Measurements from ENCODE around the gene AHDC1.
"Not testable (repeated sequence)": the region's sequence is repeated elsewhere in the genome, so short reads cannot be mapped to it uniquely, and the experiment has no call there.

Gene AHDC1

DNA sequence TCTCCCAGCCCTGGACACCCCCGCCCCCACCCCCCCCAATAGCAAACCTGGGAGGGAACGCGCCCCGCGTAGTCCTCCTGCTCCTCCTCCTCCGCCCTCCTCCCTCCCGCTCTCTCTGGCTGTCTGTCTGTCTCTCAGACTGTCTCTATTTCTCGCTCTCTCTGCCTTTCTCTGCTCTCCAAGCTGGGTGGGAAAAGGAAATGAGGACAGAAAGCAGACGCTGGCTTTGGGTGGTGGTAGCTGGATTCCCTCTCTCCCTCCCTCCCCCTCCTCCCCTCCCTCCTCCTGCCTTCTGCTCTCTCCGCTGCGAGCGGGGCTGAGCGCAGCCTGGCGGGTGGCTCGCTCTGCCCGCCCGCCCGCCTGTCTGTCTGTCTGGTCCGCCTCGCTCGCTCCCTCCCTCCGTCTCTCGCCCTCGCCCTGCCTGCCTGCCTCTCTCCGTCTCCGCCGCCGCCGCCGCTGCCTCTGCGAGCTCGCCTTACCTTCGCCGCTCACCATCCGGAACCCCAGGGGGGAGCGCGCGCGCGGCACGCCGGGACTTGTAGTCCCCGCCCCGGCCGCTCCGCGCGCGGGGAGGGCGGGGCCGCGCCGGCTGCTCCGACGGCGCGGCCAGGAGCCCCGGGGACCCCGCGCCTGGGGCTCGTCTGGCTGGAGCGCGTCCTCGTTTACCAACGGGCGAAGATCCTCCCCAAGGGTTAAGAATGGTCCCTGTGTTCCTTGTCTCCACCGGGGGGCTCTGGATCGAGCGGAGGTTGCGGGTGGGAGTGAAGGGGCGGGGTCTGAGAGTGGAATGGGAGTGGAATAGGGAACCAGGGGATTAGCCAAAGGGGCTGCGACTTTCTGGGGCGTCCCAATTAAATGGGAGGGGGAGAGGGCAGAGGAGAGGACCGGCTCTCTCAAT is at the start of gene AHDC1:
AHDC1 (minus strand) TSS at position 464 of the 898 bp plus-strand sequence. CDS start 52,029 bp downstream, outside the sequence.
- DNase-seq, result peak; percentile 97

- no peak for DNase-seq
Observed at GRCh38 chr1:27652111-27652864, 48.3 kb upstream of the AHDC1 start.

GRCh38 chr1:27650539-27651175 is 46.7 kb upstream of the AHDC1 start:
- DNase-seq, result no peak

GRCh38 chr1:27650171-27650538 is 46.2 kb upstream of the AHDC1 start:
- no peak for DNase-seq

GRCh38 chr1:27649306-27649635 is 45.3 kb upstream of the AHDC1 start:
- no peak for DNase-seq

DNA sequence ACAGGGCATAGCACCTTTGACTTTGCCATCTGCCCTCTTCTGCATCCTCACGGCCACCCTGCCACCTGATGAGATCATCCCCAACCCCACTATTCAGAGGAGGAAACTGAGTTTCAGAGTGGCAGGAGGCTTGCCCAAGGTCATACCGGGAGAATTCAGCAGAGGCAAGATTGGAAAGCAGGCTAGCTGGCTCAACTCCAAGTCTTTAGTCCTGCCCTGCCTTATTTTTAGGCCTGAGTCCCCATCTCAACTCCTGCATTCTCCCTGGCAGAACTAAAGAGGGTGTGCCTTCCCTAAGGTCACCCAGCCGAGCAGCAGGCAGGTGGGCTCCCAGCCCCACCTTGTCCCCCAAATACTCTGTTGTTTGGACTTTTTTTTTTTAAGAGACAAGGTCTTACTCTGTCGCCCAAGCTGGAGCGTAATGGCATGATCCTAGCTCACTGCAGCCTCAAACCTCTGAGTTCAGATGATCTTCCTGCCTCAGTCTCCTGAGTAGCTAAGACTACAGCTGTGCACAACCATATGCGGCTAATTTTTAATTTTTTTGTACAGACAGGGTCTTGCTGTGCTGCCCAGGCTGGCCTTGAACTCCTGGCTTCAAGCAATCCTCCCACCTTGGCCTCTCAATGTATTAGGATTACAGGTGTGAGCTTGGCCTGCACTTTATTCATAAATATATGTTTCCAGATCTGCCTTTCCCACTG is 44.8 kb upstream of the AHDC1 start:
- no peak for DNase-seq

DNA sequence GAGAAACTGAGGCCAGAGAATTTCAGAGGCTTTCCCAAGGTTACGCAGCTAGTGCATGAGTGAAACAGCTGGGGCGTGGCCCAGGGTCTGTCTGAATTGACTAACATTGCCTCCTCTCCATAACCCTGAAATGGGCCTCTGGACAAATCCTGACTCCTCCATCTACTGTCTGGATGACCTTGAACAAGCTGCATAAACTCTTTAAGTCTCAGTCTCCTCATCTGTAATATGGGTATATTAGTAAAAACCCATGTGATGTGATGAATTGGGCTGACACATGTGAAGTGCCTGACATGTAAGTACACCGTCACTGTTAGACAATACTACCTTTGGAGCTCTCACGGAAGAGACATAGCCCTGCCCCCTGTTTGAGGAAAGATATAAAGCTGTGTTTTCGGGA is 43.4 kb upstream of the AHDC1 start:
- DNase-seq, result no peak

DNA sequence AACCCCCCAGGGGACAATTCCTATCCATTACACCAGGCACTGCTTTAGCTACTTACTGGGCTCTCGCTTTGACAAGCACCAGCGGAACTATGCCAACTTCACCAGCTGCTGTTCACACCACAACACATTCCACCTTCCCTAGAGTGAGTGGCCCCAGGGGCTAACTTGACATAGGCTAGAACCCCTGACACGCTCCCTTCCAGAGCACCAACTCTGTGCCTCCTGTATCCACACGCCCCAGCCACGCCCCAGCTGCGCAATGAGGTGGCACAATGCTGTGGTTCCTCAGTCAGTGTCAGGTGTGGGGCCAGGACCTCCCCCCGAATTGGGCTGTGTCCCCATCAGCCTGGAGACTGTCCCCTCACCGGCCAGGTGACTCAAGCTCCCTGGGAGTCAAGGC is 42.7 kb upstream of the AHDC1 start:
- DNase-seq, result no peak

DNA sequence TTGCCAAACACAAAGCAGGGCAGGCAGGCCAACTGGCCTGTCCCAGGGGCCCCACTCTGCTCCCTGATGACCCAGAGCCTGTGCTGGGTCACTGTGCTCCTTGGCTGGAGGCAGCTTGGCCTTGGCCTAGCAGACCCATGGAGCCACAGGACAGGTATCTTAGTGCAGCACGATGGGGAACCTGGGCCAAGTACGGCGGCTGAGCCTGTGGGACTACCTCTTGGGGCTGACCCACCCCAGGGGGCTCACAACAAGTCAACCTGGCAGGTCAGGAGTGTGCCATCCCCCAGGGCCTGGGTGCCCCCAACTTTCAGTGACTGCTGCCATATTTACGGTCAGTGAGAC is 41.1 kb upstream of the AHDC1 start:
- DNase-seq, result no peak

- no peak for DNase-seq
Observed at GRCh38 chr1:27644369-27645070, 40.6 kb upstream of the AHDC1 start.

GRCh38 chr1:27643600-27644368 is 39.8 kb upstream of the AHDC1 start:
- peak; percentile 87 for DNase-seq

DNA sequence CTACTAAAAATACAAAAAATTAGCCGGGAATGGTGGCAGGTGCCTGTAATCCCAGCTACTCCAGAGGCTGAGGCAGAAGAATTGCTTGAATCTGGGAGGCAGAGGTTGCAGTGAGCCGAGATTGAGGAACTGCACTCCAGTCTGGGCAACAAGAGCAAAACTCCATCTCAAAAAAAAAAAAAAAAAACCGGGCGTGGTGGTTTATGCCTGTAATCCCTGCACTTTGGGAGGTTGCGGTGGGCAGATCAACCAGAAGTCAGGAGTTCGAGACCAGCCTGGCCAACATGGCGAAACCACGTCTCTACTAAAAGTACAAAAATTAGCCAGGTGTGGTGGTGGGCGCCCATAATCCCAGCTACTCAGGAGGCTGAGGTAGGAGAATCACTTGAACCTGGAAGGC is 36.6 kb upstream of the AHDC1 start:
- DNase-seq, result not testable (repeated sequence)

GRCh38 chr1:27638805-27639204 is 34.9 kb upstream of the AHDC1 start:
- no peak for DNase-seq

DNA sequence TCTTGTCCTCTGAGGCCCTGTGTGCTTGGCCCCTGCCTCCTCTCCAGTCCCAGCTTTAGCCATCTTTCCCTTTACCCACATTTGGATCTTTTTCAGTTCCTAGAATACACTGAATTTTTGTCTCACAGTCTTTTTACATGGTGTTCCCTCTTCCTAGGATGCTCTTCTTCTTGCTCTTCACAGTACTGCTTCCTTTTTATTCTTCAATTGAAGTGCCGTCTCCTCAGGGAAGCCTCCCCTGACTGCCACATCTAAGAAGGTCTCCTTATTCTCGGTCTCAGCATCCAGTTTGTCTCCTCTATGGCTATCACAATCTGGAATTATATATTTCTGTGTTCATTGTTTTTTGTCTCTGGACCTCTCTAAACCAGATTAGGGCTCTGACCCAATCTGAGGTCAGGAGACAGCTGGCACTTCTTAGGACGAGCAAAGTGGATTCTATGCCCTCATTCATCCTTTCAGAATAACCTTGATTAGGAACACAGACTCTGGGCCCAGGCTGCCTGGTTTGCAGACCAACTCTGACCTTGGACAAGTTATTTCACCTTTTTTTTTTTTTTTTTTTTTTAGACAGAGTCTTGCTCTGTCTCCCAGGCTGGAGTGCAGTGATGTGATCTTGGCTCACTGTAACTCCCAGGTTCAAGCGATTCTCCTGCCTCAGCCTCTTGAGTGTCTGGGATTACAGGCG is 34.2 kb upstream of the AHDC1 start:
- DNase-seq, result no peak

- DNase-seq, result no peak
Observed at GRCh38 chr1:27635396-27636142, 31.6 kb upstream of the AHDC1 start.

GRCh38 chr1:27634985-27635367 is 31.0 kb upstream of the AHDC1 start, which contains the start of gene FGR:
Gene FGR, minus strand, starts transcription at chr1:27635185. Its CDS starts 11,269 bp downstream, at chr1:27623916.
- peak; percentile 49 for DNase-seq

- DNase-seq, result peak; percentile 68
Observed at GRCh38 chr1:27634177-27634984, 30.4 kb upstream of the AHDC1 start.

GRCh38 chr1:27633640-27634176 is 29.8 kb upstream of the AHDC1 start:
- DNase-seq, result no peak

DNA sequence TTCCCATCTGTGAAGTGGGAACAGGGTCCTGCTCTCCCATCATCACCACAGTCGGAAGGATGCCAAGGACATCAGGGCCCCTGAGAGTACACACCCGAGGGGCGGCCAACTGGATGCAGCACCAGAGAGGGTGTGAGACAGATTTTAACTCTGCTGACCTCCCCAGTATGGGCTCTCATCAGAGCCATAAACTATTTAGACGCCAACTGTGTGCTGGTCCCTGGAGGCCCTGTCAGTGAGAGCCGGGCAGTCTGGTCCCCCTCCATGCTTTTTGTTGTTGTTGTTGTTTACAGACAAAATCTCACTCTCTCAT is 29.3 kb upstream of the AHDC1 start:
- no peak for DNase-seq
